Measurements from ENCODE around the gene TRAT1.

- TF ChIP-seq POLR2AphosphoS5 (IDR thresholded peaks at IDR 0.05) (no peak), CTCF (IDR thresholded peaks at IDR 0.05) (no peak)
These were observed 38.8 kb downstream of the TRAT1 start for GRCh38 chr3:108861401-108861800.

Data from esophagus muscularis mucosa (tissue), 3 donors.